CD4-positive, alpha-beta T cell (primary cell): Measurements from ENCODE around the gene MT1M. TPM values are rescaled to one million over a fixed set of nuclear protein-coding genes. Genes with fewer than 3 reads are reported as not detected.

Experiments used
- ATAC-seq: fragments of 200-7000 bp; cut with Tn5 transposase; one replicate; pipeline ENCODE4 v1.10.0; 2022; ENCODE audit warnings: mild to moderate bottlenecking; ENCODE audit not compliant: poor library complexity
- CTCF ChIA-PET: fragments of 350-600 bp; sonication (Branson Sonifier 250); formaldehyde crosslinking; loops from one replicate; lab custom pipeline; 2021; ENCODE audit warnings: antibody characterized with exemption, inconsistent platforms; lab: Charles Lee
- POLR2A ChIA-PET: fragments of 350-600 bp; sonication (Branson Sonifier 250); formaldehyde crosslinking; loops from one replicate; lab custom pipeline; 2021; ENCODE audit warnings: antibody characterized with exemption, inconsistent platforms; lab: Charles Lee
- DNase-seq, 14 experiments: peaks; one replicate each; pipeline ENCODE4 v3.0.0-alpha.2; 2013 to 2020; ENCODE audit warnings: mixed read lengths in 2 of 14
- H3K27ac ChIP-seq, 2 donors: one replicate each; pipeline versions ENCODE4 v1.5.1 to v1.7.0; 2013; ENCODE audit warnings: low read length in 2 of 2, low read depth in 1 of 2, mild to moderate bottlenecking in 1 of 2
- H3K27me3 ChIP-seq, 2 experiments: 1 replicate in 1 of 2; 2 replicates in 1 of 2; pipeline versions ENCODE4 v1.6.1 to v1.7.0; 2013; ENCODE audit warnings: low read length in 2 of 2, control low read depth in 1 of 2, mild to moderate bottlenecking in 1 of 2, moderate library complexity in 1 of 2; ENCODE audit not compliant: insufficient read depth in 2 of 2, control insufficient read depth in 1 of 2
- H3K36me3 ChIP-seq: one replicate; pipeline ENCODE4 v1.6.1; 2013; ENCODE audit warnings: low read length, control low read depth; ENCODE audit not compliant: insufficient read depth
- H3K4me1 ChIP-seq: one replicate; pipeline ENCODE4 v1.6.1; 2013; ENCODE audit warnings: low read length, control low read depth; ENCODE audit not compliant: insufficient read depth
- H3K4me3 ChIP-seq: one replicate; pipeline ENCODE4 v1.5.1; 2013; ENCODE audit warnings: mild to moderate bottlenecking, low read length, moderate library complexity
- H3K9me3 ChIP-seq, 2 experiments: 1 replicate in 1 of 2; 2 replicates in 1 of 2; pipeline versions ENCODE4 v1.6.1 to v1.7.0; 2013; ENCODE audit warnings: low read length in 2 of 2, mild to moderate bottlenecking in 2 of 2, control low read depth in 1 of 2, moderate library complexity in 1 of 2; ENCODE audit not compliant: control insufficient read depth in 1 of 2, insufficient read depth in 1 of 2
- H3K27ac Mint-ChIP-seq: one replicate; pipeline ENCODE4 v1.8.0; 2020; ENCODE audit warnings: mixed read lengths
- H3K27me3 Mint-ChIP-seq: one replicate; pipeline ENCODE4 v1.8.0; 2021; ENCODE audit warnings: mixed read lengths
- H3K36me3 Mint-ChIP-seq: one replicate; pipeline ENCODE4 v1.8.0; 2021; ENCODE audit warnings: low read depth, mixed read lengths
- H3K4me1 Mint-ChIP-seq: one replicate; pipeline ENCODE4 v1.8.0; 2021; ENCODE audit warnings: low read depth, mixed read lengths
- H3K4me3 Mint-ChIP-seq: one replicate; pipeline ENCODE4 v1.8.0; 2020; ENCODE audit warnings: mild to moderate bottlenecking, mixed read lengths
- H3K9me3 Mint-ChIP-seq: one replicate; pipeline ENCODE4 v1.8.0; 2020; ENCODE audit warnings: mixed read lengths
- CTCF ChIP-seq: fragments of 200-600 bp; IDR thresholded peaks from one replicate; pipeline ENCODE4 v1.8.0; 2022; ENCODE audit warnings: antibody characterized with exemption, mild to moderate bottlenecking
- intact Hi-C, 2 experiments: fragments of 100-400 bp; cut with DNase I in 1 of 2; cut with micrococcal nuclease in 1 of 2; formaldehyde crosslinking; loops; one replicate each; pipeline versions ENCODE4 v1.15.1 to v1.9.0; 2023 to 2025; cut with DNase I, micrococcal nuclease
- total RNA-seq, 174 experiments: library from RNA in 2 of 174; stranded (reverse) in 2 of 174; gene quantifications; one replicate each; pipeline ENCODE4 v1.2.3 and lab custom pipeline; 2021 to 2026

MT1M gene
- total RNA-seq, 2 experiments from 2014 or later = not detected

GRCh38 chr16:56623637-56624036 is 8.8 kb upstream of the MT1M start:
- H3K9me3 Mint-ChIP-seq = no peaks in the 10 kb centered on the region
- Histone ChIP-seq H3K9me3 (no peaks in the 10 kb centered on the region), H3K4me1 (peaks cover 20% of the 10 kb centered on the region), H3K4me3 (no peak overlapping the region), H3K36me3 (no peaks in the 10 kb centered on the region), H3K27ac (no peak overlapping the region), H3K27me3 (peaks cover 0 to 9% of the 10 kb centered on the region in 2 experiments)
- no peak overlapping the region for H3K4me3 Mint-ChIP-seq
- H3K4me1 Mint-ChIP-seq = peaks cover 11% of the 10 kb centered on the region
- H3K36me3 Mint-ChIP-seq = no peaks in the 10 kb centered on the region
- POLR2A ChIA-PET = interaction anchor here (0.6 to 1.4 kb wide), 4 partner anchors 12 to 59 kb away, joined by 3 to 6 read pairs (median 3); partner anchors contain the start of gene MT1X
- ATAC-seq (no peak), DNase-seq (no peak)
- no peak overlapping the region for H3K27ac Mint-ChIP-seq
- no peak for TF ChIP-seq CTCF
- intact Hi-C loops = loop anchor here in 1 of 2 experiments (2.0 kb wide), 1 partner anchor 15 kb away; the partner anchor contains the start of gene MT2A
- CTCF ChIA-PET = no interaction called here
- H3K27me3 Mint-ChIP-seq = peaks cover 29% of the 10 kb centered on the region

GRCh38 chr16:56625140-56625942 is 7.1 kb upstream of the MT1M start, which contains the start of gene MT1E:
TSS of gene MT1E (plus strand) at chr16:56625781. CDS start at chr16:56625852, 71 bp downstream.
- Mint-ChIP-seq H3K27me3 (peaks cover 42% of the 10 kb centered on the region), H3K4me3 (peak within 1 kb of the TSS; percentile 89), H3K4me1 (peaks cover 11% of the 10 kb centered on the region), H3K27ac (no peak within 1 kb of the TSS), H3K36me3 (no peaks in the 10 kb centered on the region), H3K9me3 (no peaks in the 10 kb centered on the region)
- Histone ChIP-seq H3K27me3 (peaks cover 0 to 10% of the 10 kb centered on the region in 2 experiments), H3K27ac (no peak within 1 kb of the TSS), H3K36me3 (no peaks in the 10 kb centered on the region), H3K4me1 (peaks cover 20% of the 10 kb centered on the region), H3K4me3 (peak within 1 kb of the TSS; percentile 73), H3K9me3 (no peaks in the 10 kb centered on the region)
- DNase-seq (peak in 11 of 14 experiments; percentile 11 to 80 (median 38)), ATAC-seq (peak; percentile 86)
- TF ChIP-seq CTCF = no peak
- intact Hi-C loops = loop anchor here in 1 of 2 experiments (2.0 kb wide), 1 partner anchor 17 kb away; the partner anchor contains the start of gene MT2A
- ChIA-PET POLR2A (interaction anchor here (0.6 to 1.9 kb wide), 6 partner anchors 11 to 18 kb away, joined by 3 to 9 read pairs (median 4); partner anchors contain the start of gene MT2A), CTCF (interaction anchor here (1.2 kb wide), 1 partner anchor 18 kb away, joined by 3 read pairs; no protein-coding TSS in a partner anchor)

- Histone ChIP-seq H3K4me1 (peaks cover 20% of the 10 kb centered on the region), H3K4me3 (peak overlapping the region; percentile 73), H3K27me3 (peaks cover 4 to 12% of the 10 kb centered on the region in 2 experiments), H3K27ac (no peak overlapping the region), H3K36me3 (no peaks in the 10 kb centered on the region), H3K9me3 (no peaks in the 10 kb centered on the region)
- POLR2A ChIA-PET = interaction anchor here (0.6 to 1.9 kb wide), 6 partner anchors 11 to 19 kb away, joined by 3 to 9 read pairs (median 4); partner anchors contain the start of gene MT2A
- CTCF ChIA-PET = interaction anchor here (1.2 kb wide), 1 partner anchor 17 kb away, joined by 3 read pairs; no protein-coding TSS in a partner anchor
- Mint-ChIP-seq H3K27me3 (peaks cover 49% of the 10 kb centered on the region), H3K4me3 (peak overlapping the region; percentile 89), H3K4me1 (peaks cover 11% of the 10 kb centered on the region), H3K9me3 (no peaks in the 10 kb centered on the region), H3K36me3 (no peaks in the 10 kb centered on the region), H3K27ac (no peak overlapping the region)
- no peak for DNase-seq
- no peak for TF ChIP-seq CTCF
- intact Hi-C loops = loop anchor here in 1 of 2 experiments (2.0 kb wide), 1 partner anchor 17 kb away; the partner anchor contains the start of gene MT2A
- ATAC-seq = peak; percentile 28
Measured at GRCh38 chr16:56625943-56626654, 6.4 kb upstream of the MT1M start.
